ENCODE data around the gene CRYBG2.
A peak's percentile ranks its signal among the peaks of the same experiment; 100 is the strongest.
"Not testable (repeated sequence)": the region's sequence is repeated elsewhere in the genome, so short reads cannot be mapped to it uniquely, and the experiment has no call there.

CRYBG2 gene

DNA sequence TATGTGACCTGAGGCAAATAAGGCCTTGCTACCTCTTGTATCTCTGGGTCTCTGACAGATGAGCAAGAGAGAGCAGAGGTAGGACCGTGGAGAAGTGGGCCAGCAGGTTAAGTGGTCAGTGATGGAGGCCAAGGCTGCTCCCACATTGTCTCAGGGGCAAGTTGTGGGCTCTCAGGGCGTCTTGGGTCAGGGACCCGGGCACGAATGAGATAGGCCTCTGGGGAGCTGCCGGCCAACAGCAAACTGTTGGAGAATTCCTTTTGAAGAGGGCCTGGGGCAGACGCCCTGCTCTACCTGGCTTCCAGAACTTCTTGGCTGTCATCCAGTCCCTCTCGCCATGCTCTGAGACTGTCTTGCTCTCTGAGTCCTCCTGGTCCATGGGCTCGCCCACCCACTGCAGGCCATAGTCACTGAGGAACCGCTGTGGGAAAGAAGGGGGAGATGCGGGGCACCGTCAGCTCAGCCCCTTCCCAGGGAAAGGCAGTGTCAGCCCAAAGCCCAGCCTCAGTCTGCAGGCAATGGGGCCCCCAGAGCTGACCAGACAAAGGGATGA, 59.9 kb downstream of the CRYBG2 start:
- no peak for DNase-seq (ENCODE audit: low read depth)

DNA sequence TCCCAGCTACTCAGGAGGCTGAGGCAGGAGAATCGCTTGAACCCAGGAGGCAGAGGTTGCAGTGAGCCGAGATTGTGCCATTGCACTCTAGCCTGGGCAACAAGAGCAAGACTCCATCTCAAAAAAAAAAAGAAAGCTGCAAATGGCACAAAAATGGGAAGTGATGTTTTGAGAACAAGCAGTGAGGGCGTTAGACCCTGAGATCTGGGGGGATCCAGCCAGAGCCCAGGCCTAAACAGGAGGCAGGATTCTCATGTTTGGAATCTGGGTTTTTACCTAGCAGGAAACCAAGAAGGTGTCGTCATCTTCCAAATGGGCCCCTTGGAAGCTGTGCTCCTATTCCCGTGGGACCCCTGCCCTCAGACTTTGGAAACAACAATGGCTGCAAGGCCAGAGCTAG, 61.2 kb downstream of the CRYBG2 start:
- not testable (repeated sequence) for DNase-seq (ENCODE audit: low read depth)

DNA sequence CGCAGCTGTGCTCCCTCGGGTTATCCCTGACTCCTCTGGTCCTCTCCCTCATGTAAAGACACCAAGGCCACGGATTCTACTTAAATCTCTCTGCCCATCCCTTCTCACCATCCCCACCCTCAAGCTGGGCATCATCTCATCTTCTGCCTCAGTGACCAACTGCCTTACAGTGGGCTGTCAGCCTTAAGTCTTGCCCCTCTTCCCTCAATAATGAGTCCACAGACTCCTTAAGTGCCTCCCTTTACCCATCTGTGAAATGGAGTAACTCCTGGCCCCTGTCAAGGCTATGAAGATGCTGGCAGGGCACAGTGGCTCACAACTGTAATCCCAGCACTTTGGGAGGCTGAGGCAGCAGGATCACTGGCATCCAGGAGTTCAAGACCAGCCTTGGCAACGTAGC, 62.0 kb downstream of the CRYBG2 start:
- DNase-seq (ENCODE audit: low read depth) = no peak

- no peak for DNase-seq (ENCODE audit: low read depth)
These were observed 62.5 kb downstream of the CRYBG2 start for GRCh38 chr1:26291433-26291832.

DNA sequence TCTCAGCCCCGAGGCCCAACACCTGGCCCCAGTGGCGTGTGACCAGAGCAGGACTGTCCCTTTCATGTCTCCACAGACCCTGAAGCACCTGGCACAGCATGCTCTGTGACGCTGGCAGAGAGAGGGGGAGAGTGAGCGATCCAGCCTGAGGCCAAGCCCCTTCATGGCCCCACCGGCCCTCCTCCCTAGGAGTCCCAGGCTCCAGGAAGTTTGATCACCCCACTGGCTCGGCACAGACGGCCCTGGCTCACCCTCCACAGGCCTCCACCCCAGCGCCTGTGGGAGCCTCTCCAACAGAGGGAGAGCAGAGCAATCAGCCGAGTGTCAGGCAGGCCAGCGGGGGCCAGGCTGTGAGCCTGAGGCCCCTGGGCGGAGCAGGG, 63.1 kb downstream of the CRYBG2 start:
- DNase-seq (ENCODE audit: low read depth) = no peak

GRCh38 chr1:26290122-26290881, 63.6 kb downstream of the CRYBG2 start:
- no peak for DNase-seq (ENCODE audit: low read depth)

DNA sequence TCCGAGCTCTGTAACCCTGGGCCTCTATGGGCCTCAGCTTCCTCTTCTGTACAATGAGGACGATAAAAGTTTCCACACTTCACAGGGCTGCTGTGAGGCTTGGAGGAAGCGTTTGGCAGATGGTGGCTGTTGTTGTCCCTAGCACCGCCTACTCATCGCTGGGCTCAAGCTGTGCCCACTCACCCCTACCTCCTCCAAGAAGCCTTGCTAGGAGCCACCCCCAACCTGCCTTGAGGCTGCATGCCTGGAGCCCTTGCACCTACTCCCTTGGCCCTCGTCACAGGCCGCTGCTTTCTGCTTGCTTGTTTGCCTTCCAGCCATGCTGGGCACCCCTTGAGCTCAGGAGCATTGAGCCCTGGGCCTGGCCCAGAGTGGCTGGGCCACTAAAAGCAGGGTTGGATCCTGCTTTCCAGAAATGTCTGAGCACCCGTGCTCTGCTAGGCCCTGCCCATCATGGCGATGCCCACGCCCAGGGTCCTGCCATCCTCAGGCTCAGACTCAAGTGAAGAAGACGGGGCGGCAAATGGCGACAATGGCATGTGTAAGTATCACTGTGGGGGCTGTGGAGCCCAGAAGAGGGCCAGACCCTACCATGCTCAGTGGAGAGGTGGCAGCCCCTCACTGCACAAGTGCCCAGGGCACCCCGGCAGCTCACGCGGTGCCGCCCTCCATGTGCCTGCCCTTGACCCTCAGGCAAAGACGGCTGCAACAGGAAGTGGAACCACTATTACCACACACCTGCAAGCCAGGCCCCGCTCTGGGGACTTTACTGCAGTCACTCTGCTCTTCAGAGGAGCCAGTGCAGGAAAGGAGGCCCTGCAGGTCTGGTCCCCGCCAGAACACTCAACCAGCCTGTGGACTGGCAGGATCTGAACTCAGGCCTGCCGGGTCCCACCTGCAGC, 64.5 kb downstream of the CRYBG2 start:
- no peak for DNase-seq (ENCODE audit: low read depth)

DNA sequence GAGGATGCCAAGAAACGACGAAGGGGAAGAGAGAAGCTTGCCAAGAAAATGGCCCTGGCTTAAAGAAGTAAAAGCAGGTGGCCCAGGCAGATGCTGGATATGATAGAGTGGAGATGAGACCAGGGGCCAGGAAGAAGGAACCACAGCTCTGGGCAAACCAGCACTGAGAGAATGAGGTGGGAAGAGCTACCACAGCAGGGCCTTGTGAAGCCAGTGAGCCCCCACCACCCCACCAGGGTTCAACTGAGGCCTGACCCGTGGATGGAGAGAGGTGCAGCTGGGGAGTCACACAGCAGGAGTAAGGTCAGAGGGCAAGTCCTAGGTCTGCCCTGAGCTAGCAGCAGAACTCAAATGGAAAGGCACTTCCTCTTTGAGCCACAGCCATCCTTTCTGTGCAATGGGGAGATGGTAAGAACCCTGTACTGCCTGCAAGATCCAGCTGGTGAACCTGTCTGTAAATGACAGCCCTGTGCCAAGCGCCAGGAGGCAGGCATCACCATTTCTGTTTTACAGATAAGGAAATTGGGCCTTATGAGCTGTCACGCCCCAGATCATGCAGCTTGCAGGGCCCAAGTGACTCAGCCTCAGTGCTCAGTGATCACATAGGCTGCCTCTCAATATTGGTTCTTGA, 65.5 kb downstream of the CRYBG2 start:
- peak; percentile 56 for DNase-seq (ENCODE audit: low read depth)

- no peak for DNase-seq (ENCODE audit: low read depth)
These were observed 66.1 kb downstream of the CRYBG2 start for GRCh38 chr1:26287811-26288210.

- DNase-seq (ENCODE audit: low read depth) = peak; percentile 74
These were observed 66.8 kb downstream of the CRYBG2 start for GRCh38 chr1:26287033-26287711.

DNA sequence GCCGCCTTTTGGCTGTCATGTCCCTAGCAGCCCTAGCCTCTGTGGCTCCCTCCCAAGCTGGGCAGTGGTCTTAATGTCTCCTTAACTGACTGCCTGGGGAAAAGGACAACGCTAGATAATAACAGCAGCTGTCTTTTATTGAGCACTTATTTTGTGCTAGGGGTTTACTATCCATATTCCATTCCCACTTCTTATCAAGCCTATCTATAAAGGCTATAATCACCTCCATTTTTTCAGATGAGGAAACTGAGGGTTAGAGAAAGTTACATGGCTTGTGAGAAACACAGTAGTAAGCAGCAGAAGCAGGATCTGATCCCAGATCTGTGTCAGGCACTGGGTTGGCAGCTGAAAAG, 67.9 kb downstream of the CRYBG2 start:
- no peak for DNase-seq (ENCODE audit: low read depth)

- no peak for DNase-seq (ENCODE audit: low read depth)
These were observed 68.4 kb downstream of the CRYBG2 start for GRCh38 chr1:26285366-26286063.

- peak; percentile 97 for DNase-seq (ENCODE audit: low read depth)
These were observed 69.2 kb downstream of the CRYBG2 start for GRCh38 chr1:26284597-26285347.

DNA sequence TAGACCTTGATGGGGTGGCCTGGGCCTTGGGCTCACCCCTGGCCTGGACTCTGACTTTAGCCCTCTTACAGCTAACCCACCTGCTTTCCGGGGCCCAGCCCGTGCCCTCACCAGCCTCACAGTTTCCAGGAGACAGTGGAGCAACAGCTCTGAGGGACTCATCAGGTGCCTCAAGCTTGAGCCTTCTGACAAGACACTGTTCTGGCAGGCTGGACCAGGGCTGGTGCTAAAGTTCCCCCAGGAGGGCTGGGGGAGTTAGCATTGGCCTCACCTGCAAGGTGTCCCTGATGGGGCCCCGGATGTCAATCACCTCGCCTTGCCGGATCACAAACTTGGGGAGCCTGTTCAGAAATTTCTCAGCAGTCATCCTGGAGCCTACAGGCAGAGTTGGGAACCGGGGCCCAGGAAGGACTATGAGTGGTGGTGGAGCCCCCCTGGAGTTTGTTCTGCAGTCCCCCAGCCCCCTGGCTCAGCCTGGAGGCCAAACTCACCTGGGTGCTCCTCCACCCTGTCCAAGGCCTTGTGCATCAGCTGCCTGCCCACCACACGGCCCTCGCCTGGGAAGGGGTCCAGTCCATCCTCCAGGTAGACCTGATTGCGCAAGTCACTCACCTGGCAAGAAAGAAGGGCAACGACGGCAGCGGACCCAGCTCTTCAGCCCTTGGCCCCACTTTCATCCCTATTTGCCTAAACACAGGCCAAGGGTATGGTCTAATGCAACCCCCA, 69.9 kb downstream of the CRYBG2 start:
- DNase-seq (ENCODE audit: low read depth) = no peak

- no peak for DNase-seq (ENCODE audit: low read depth)
These were observed 70.6 kb downstream of the CRYBG2 start for GRCh38 chr1:26283279-26283853.

GRCh38 chr1:26282401-26282918, 71.5 kb downstream of the CRYBG2 start:
- DNase-seq (ENCODE audit: low read depth) = no peak

- no peak for DNase-seq (ENCODE audit: low read depth)
These were observed 72.0 kb downstream of the CRYBG2 start for GRCh38 chr1:26281971-26282370.

GRCh38 chr1:26281091-26281958, 72.6 kb downstream of the CRYBG2 start:
- DNase-seq (ENCODE audit: low read depth) = no peak

All from T-helper 22 cell (primary cell).